ENCODE data around the gene PRKAR2B. TPM values are rescaled to one million over a fixed set of nuclear protein-coding genes. Genes with fewer than 3 reads are reported as not detected.

The PRKAR2B gene
- total RNA-seq, 1 experiment from 2014 or later: 15.1 TPM

- no peaks in the 10 kb centered on the region for H3K27me3 ChIP-seq (ENCODE audit: insufficient read depth, low read length)
- H3K27ac ChIP-seq (ENCODE audit: low read depth, low read length): no peak overlapping the region
- H4K20me1 ChIP-seq (ENCODE audit: insufficient read depth): no peaks in the 10 kb centered on the region
- H3K36me3 ChIP-seq (ENCODE audit: control insufficient read depth in 1 of 2, insufficient read depth in 2 of 2, low read length in 2 of 2): no peaks in the 10 kb centered on the region
- peak overlapping the region; percentile 97 for H2AFZ ChIP-seq (ENCODE audit: low read depth, low read length, poor library complexity, severe bottlenecking)
- no peak overlapping the region for H3K9ac ChIP-seq (ENCODE audit: low read length)
- H3K79me2 ChIP-seq (ENCODE audit: insufficient read depth, low read length): no peaks in the 10 kb centered on the region
- DNase-seq (ENCODE audit: low read depth, low spot score) (no peak), ATAC-seq (no peak)
- peak overlapping the region; percentile 99 for H3K4me2 ChIP-seq (ENCODE audit: low read length)
- H3K4me1 ChIP-seq (ENCODE audit: control insufficient read depth in 1 of 2, insufficient read depth in 2 of 2, low read length in 2 of 2): peaks cover 0 to 16% of the 10 kb centered on the region in 2 experiments; a peak in 3 of 4 replicates
- no peaks in the 10 kb centered on the region for H3K9me3 ChIP-seq (ENCODE audit: control insufficient read depth in 1 of 2, insufficient read depth in 1 of 2, low read depth in 1 of 2, low read length in 2 of 2)
- TF ChIP-seq SP1 (IDR thresholded peaks at IDR 0.05; ENCODE audit: low read depth): no peak
- H3K4me3 ChIP-seq (replicated peaks in 1 of 2; ENCODE audit: low read depth in 1 of 2, low read length in 2 of 2): peak overlapping the region; percentile 49 to 69; a peak in 2 of 4 replicates
- ChIA-PET RAD21 (ENCODE audit: low non-redundant PET in 1 of 2, low total read pairs in 2 of 2, uncharacterized antibody in 2 of 2, unreplicated experiment in 2 of 2) (no interaction called here), POLR2A (no interaction called here), CTCF (no interaction called here)
- no peaks in the 10 kb centered on the region for H3K9me2 ChIP-seq (ENCODE audit: insufficient read depth)
- intact Hi-C loops (cut with micrococcal nuclease): no loop called here
- no TSS peak for BruUV-seq (replicated peaks)
These were observed 1.0 kb upstream of the PRKAR2B start for GRCh38 chr7:107043491-107043890.

- H3K9me2 ChIP-seq (ENCODE audit: insufficient read depth): no peaks in the 10 kb centered on the region
- H3K4me3 ChIP-seq (replicated peaks in 1 of 2; ENCODE audit: low read depth in 1 of 2, low read length in 2 of 2): peak overlapping the region; percentile 49 to 69
- ATAC-seq (no peak; the same call in 1 of the 2 replicates), DNase-seq (ENCODE audit: low read depth, low spot score) (no peak)
- no TSS peak for BruUV-seq (replicated peaks)
- no peaks in the 10 kb centered on the region for H3K79me2 ChIP-seq (ENCODE audit: insufficient read depth, low read length)
- H3K27me3 ChIP-seq (ENCODE audit: insufficient read depth, low read length): no peaks in the 10 kb centered on the region
- H3K9ac ChIP-seq (ENCODE audit: low read length): peak overlapping the region; percentile 46
- POLR2A ChIA-PET: no interaction called here
- intact Hi-C loops (cut with micrococcal nuclease): no loop called here
- RAD21 ChIA-PET (ENCODE audit: low non-redundant PET in 1 of 2, low total read pairs in 2 of 2, uncharacterized antibody in 2 of 2, unreplicated experiment in 2 of 2): no interaction called here
- no peak overlapping the region for H3K27ac ChIP-seq (ENCODE audit: low read depth, low read length)
- 0 out of 2 replicates have a peak, but pooled peaks have one; percentile 8 for TF ChIP-seq CBX3 (IDR thresholded peaks at IDR 0.05; ENCODE audit: low read depth)
- TF ChIP-seq SRF (IDR thresholded peaks at IDR 0.05; ENCODE audit: low read depth): no peak
- H3K36me3 ChIP-seq (ENCODE audit: control insufficient read depth in 1 of 2, insufficient read depth in 2 of 2, low read length in 2 of 2): no peaks in the 10 kb centered on the region
- no peaks in the 10 kb centered on the region for H4K20me1 ChIP-seq (ENCODE audit: insufficient read depth)
- peaks cover 0 to 16% of the 10 kb centered on the region in 2 experiments; a peak in 3 of 4 replicates for H3K4me1 ChIP-seq (ENCODE audit: control insufficient read depth in 1 of 2, insufficient read depth in 2 of 2, low read length in 2 of 2)
- H3K4me2 ChIP-seq (ENCODE audit: low read length): peak overlapping the region; percentile 99
- peak overlapping the region; percentile 97 for H2AFZ ChIP-seq (ENCODE audit: low read depth, low read length, poor library complexity, severe bottlenecking)
- CTCF ChIA-PET: no interaction called here
- no peaks in the 10 kb centered on the region for H3K9me3 ChIP-seq (ENCODE audit: control insufficient read depth in 1 of 2, insufficient read depth in 1 of 2, low read depth in 1 of 2, low read length in 2 of 2)
These were observed 571 bp upstream of the PRKAR2B start for GRCh38 chr7:107043921-107044346.
